MCF 10A (cell line): ENCODE data around the gene TMEM256. TPM values are rescaled to one million over a fixed set of nuclear protein-coding genes. Genes with fewer than 3 reads are reported as not detected.

Experiments used
- BruUV-seq: library from RNA; stranded (reverse); fragments of 400-500 nt; replicated peaks from 2 replicates; lab custom pipeline; 2021; lab: Mats Ljungman, UMichigan
- CTCF ChIA-PET: fragments of 300-600 bp; sonication (Branson Sonifier 250); formaldehyde crosslinking; extraction: SDS; loops from one replicate; lab custom pipeline; 2021; ENCODE audit warnings: antibody characterized with exemption, inconsistent platforms; lab: Yijun Ruan, JAX
- POLR2A ChIA-PET: fragments of 300-600, 350-650 bp; sonication (Branson Sonifier 250); formaldehyde crosslinking; extraction: SDS; loops from one replicate; lab custom pipeline; 2020; ENCODE audit warnings: antibody characterized with exemption, inconsistent platforms; lab: Yijun Ruan, JAX
- DNase-seq: peaks from one replicate; pipeline ENCODE4 v3.0.0-alpha.2; 2018; ENCODE audit not compliant: unreplicated experiment
- H3K27ac Mint-ChIP-seq: one replicate; pipeline ENCODE4 v1.8.0; 2022; ENCODE audit warnings: mild to moderate bottlenecking, low read depth, mixed read lengths; ENCODE audit not compliant: unreplicated experiment
- H3K27me3 Mint-ChIP-seq: one replicate; pipeline ENCODE4 v1.8.0; 2022; ENCODE audit warnings: mixed read lengths; ENCODE audit not compliant: insufficient read depth, unreplicated experiment
- H3K36me3 Mint-ChIP-seq: one replicate; pipeline ENCODE4 v1.8.0; 2022; ENCODE audit warnings: mild to moderate bottlenecking, moderate library complexity, mixed read lengths; ENCODE audit not compliant: insufficient read depth, unreplicated experiment
- H3K4me1 Mint-ChIP-seq: one replicate; pipeline ENCODE4 v1.8.0; 2022; ENCODE audit warnings: mixed read lengths; ENCODE audit not compliant: insufficient read depth, unreplicated experiment
- H3K4me3 Mint-ChIP-seq: one replicate; pipeline ENCODE4 v1.8.0; 2022; ENCODE audit warnings: mild to moderate bottlenecking, moderate library complexity, mixed read lengths; ENCODE audit not compliant: unreplicated experiment
- H3K9me3 Mint-ChIP-seq: one replicate; pipeline ENCODE4 v1.8.0; 2022; ENCODE audit warnings: mixed read lengths; ENCODE audit not compliant: unreplicated experiment
- CTCF ChIP-seq: fragments of 200-600 bp; IDR thresholded peaks from one replicate; pipeline ENCODE4 v1.8.0; 2022; ENCODE audit warnings: antibody characterized with exemption, mild to moderate bottlenecking; ENCODE audit not compliant: unreplicated experiment
- intact Hi-C: fragments of 100-400 bp; cut with micrococcal nuclease; formaldehyde crosslinking; loops from 2 replicates; pipeline ENCODE4 v1.14.1; 2022
- total RNA-seq: library from RNA; stranded (reverse); gene quantifications from 2 replicates; pipeline ENCODE4 v1.2.3, GENCODE V29; 2022

TMEM256 gene
- total RNA-seq, 1 experiment from 2014 or later = 42.9 TPM

GRCh38 chr17:7396147-7396546 is 7.8 kb downstream of the TMEM256 start:
- Mint-ChIP-seq H3K27ac (peak overlapping the region; percentile 21), H3K27me3 (no peaks in the 10 kb centered on the region), H3K36me3 (peaks cover 7% of the 10 kb centered on the region), H3K4me3 (no peak overlapping the region), H3K4me1 (peaks cover 6% of the 10 kb centered on the region), H3K9me3 (no peaks in the 10 kb centered on the region)
- CTCF ChIA-PET = interaction anchor here (1.6 kb wide), 1 partner anchor 8 kb away, joined by 3 read pairs; the partner anchor contains the start of gene TMEM256
- intact Hi-C loops = no loop called here
- POLR2A ChIA-PET = interaction anchor here (1.0 kb wide), 1 partner anchor 40 kb away, joined by 3 read pairs; no protein-coding TSS in a partner anchor
- no peak for TF ChIP-seq CTCF
- no peak for DNase-seq
- no TSS peak for BruUV-seq

GRCh38 chr17:7394452-7395191 is 9.3 kb downstream of the TMEM256 start, which contains the start of gene PLSCR3:
Gene PLSCR3 (minus strand): TSS chr17:7394525. CDS start chr17:7394110, 415 bp downstream.
- Mint-ChIP-seq H3K4me3 (peak within 1 kb of the TSS; percentile 81), H3K27ac (peak within 1 kb of the TSS; percentile 68), H3K36me3 (peaks cover 22% of the 10 kb centered on the region), H3K9me3 (no peaks in the 10 kb centered on the region), H3K27me3 (no peaks in the 10 kb centered on the region), H3K4me1 (peaks cover 6% of the 10 kb centered on the region)
- POLR2A ChIA-PET = interaction anchor here (0.6 to 2.4 kb wide), 8 partner anchors 9 to 89 kb away, joined by 3 to 17 read pairs (median 4); partner anchors contain the start of genes TMEM102, TMEM256 and TMEM95
- peak; percentile 83 for DNase-seq
- peak; percentile 29 for TF ChIP-seq CTCF
- intact Hi-C loops = loop anchor here (2.0 kb wide), 1 partner anchor 40 kb away; the partner anchor contains the start of gene TMEM102
- CTCF ChIA-PET = interaction anchor here (1.0 to 1.6 kb wide), 4 partner anchors 10 to 42 kb away, joined by 3 to 4 read pairs (median 4); partner anchors contain the start of gene TMEM256
- BruUV-seq = no TSS peak

GRCh38 chr17:7393613-7394451 is 10.1 kb downstream of the TMEM256 start:
- CTCF ChIA-PET = interaction anchor here (0.6 to 1.3 kb wide), 4 partner anchors 33 to 295 kb away, joined by 3 to 4 read pairs (median 4); no protein-coding TSS in a partner anchor
- Mint-ChIP-seq H3K27ac (no peak overlapping the region), H3K36me3 (peaks cover 30% of the 10 kb centered on the region), H3K9me3 (no peaks in the 10 kb centered on the region), H3K4me3 (peak overlapping the region; percentile 81), H3K4me1 (peaks cover 6% of the 10 kb centered on the region), H3K27me3 (no peaks in the 10 kb centered on the region)
- POLR2A ChIA-PET = interaction anchor here (0.7 to 2.4 kb wide), 9 partner anchors 8 to 682 kb away, joined by 3 to 17 read pairs (median 4); partner anchors contain the start of genes TMEM102, TMEM256 and TMEM95
- TSS peak; percentile 17 for BruUV-seq
- intact Hi-C loops = loop anchor here (2.0 kb wide), 1 partner anchor 41 kb away; the partner anchor contains the start of gene TMEM102
- no peak for TF ChIP-seq CTCF
- peak; percentile 33 for DNase-seq
